ENCODE results near the gene OCEL1.

DNA sequence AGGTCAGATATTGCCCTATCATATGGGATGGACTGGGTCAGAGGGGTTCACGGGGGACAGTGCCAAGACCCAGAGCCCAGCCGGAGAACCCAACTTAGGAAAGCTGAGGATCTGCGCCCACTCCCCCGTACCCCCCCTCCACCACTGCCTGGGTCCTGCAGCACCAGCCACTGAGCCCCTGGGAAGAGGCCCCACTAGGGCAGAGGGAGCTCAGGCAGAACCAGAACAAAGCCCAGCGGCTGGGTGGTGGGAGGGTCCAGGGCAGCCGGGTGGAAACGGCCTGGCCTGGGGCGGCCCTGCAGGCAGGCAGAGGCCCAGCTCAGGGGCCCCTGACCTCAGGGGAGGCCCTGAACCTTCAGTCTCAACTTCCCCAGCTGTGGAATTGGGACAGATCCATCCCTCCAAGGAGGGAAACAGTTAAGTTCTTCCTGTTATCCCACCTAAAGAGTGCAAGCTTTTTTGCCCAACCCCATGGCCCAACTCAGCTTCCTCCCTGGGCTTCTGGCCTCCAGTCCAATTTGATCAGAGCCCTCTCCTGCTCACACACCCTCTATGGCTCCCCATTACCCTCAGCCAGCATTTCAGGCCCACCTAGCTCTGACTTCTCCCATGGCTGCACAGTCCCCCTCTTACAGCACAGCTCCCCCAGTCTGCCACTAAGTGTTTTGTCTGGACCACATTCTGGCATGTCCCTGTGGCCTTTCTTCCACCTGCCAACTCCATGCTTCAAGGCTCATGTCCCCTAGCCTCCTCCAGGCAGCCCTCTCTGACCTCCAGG, 16.6 kb downstream of the OCEL1 start:
- no peak for TF ChIP-seq ZNF747 (tag by site-specific recombination; IDR thresholded peaks at IDR 0.05)
- TF ChIP-seq CTCF (tag by site-specific recombination; IDR thresholded peaks at IDR 0.05), result no peak
- no peak for TF ChIP-seq ZNF398 (tag by site-specific recombination; IDR thresholded peaks at IDR 0.05)
- no peak for TF ChIP-seq PRDM10 (tag by site-specific recombination; IDR thresholded peaks at IDR 0.05)
- TF ChIP-seq, protein P1, sequence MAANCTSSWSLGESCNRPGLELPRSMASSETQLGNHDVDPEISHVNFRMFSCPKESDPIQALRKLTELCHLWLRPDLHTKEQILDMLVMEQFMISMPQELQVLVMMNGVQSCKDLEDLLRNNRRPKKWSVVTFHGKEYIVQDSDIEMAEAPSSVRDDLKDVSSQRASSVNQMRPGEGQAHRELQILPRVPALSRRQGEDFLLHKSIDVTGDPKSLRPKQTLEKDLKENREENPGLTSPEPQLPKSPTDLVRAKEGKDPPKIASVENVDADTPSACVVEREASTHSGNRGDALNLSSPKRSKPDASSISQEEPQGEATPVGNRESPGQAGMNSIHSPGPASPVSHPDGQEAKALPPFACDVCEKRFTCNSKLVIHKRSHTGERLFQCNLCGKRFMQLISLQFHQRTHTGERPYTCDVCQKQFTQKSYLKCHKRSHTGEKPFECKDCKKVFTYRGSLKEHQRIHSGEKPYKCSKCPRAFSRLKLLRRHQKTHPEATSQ (tag by site-specific recombination; IDR thresholded peaks at IDR 0.05), result no peak
- TF ChIP-seq SALL2 (tag by site-specific recombination; IDR thresholded peaks at IDR 0.05; ENCODE audit: borderline replicate concordance), result no peak
- TF ChIP-seq ZNF548 (tag by site-specific recombination; IDR thresholded peaks at IDR 0.05), result no peak
- no peak for TF ChIP-seq ZFP3 (tag by site-specific recombination; IDR thresholded peaks at IDR 0.05; ENCODE audit: low read depth)
- no peak for TF ChIP-seq ZNF133 (tag by site-specific recombination; IDR thresholded peaks at IDR 0.05)
- 0 out of 2 replicates have a peak, but pooled peaks have one; percentile 54 for TF ChIP-seq ZSCAN30 (tag by site-specific recombination; IDR thresholded peaks at IDR 0.05)
- no peak for TF ChIP-seq YY1 (tag by site-specific recombination; IDR thresholded peaks at IDR 0.05)
- no peak for TF ChIP-seq ZBTB21 (tag by site-specific recombination; IDR thresholded peaks at IDR 0.05)
- TF ChIP-seq ZNF514 (tag by site-specific recombination; IDR thresholded peaks at IDR 0.05), result no peak
- no peak for TF ChIP-seq HOXA7 (CRISPR knock-in tag; IDR thresholded peaks at IDR 0.05; ENCODE audit: borderline replicate concordance)

All from HEK293 (cell line).